GM19035 (cell line): ENCODE results near the gene AKAP3.

ENCODE experiments used
- ATAC-seq: cut with Tn5 transposase; IDR thresholded peaks from one replicate; pipeline ENCODE4 v1.9.1; 2021; ENCODE audit not compliant: unreplicated experiment

Gene AKAP3

DNA sequence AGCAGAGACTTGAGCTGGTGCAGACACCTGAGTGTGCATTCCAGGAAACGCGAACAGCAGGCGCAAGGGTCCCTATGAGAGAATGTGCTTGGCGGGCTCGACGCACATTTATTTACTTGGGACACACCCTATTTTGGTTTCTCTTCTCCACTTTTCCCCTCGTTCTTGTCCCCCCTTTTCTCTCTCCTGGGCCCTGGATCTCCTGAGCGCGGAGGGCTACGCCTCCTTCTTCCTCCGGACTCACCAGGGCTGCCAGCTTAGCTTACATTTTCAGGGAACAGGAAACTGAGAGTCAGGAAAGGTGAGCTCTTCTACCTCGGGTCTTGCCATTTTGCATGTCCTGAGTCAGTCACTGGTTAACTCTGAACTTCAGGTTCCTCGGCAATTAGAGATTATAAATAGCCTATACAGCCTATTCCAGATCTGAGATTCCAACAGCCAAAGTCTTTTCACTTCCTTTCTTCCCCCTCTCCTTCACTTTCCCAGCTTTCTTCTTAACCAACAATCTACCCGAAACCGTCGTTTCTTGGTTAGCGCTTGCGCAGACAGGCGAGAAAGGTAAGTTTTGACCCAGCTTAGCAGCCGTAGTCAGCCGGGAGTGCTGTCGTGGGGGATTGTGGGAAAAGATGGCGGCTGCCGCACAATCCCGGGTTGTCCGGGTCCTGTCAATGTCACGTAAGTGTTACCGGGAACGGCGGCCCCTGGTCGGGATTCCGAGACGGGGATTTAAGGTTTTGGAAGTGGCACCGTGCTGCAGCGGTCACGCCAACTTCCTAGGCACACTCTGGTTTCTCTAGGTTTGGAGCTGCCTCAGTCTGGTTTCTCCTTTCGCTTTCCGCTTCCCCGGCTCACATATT, at the start of gene AKAP3, which contains the start of gene NDUFA9:
TSS of gene AKAP3 (minus strand) at position 551 of the 857 bp plus-strand sequence. CDS start 10,855 bp downstream, outside the sequence.
TSS of gene NDUFA9 (plus strand) at position 614 of the 857 bp plus-strand sequence. CDS start at position 627, 13 bp downstream.
- ATAC-seq, result peak; percentile 91

DNA sequence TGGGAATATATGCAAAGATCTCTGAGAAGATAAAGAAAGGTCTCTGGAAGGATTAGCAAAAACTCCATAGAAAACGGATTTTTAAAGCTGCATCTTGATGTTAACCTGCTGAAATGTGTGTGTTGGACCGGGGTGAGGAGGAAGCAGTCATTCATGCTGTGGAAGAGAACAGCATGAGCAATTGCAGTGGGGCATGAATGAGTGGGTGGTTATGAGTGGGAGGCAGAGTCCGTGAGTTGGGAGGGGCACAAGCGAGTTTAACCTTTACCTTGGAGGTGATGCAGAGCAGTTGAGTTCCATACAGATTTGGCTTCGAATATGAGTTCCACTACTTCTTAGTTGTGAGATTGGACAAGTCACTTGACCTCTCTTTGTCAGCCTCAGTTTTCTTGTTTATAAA, 41.9 kb upstream of the AKAP3 start:
- ATAC-seq, result no peak

DNA sequence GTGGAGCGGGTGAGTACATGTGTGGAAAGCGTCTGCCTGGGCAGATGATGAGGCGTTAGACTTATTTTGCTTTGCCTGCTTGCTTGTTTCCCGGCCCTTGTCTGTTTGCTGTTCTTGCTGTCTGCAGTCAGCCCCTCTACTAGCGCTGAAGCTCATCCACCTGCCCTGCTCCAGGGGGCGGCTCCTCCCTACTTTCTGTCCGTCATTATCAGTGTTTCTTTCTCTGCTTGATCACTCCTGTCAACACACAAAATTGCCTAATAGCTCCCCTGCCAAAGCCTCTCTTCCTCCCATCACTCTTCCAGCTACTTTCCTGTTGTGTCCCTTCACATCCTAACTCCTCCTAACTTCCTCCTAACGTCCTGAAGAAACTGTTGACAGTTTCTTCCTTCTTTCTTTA, 36.5 kb upstream of the AKAP3 start:
- ATAC-seq, result no peak

DNA sequence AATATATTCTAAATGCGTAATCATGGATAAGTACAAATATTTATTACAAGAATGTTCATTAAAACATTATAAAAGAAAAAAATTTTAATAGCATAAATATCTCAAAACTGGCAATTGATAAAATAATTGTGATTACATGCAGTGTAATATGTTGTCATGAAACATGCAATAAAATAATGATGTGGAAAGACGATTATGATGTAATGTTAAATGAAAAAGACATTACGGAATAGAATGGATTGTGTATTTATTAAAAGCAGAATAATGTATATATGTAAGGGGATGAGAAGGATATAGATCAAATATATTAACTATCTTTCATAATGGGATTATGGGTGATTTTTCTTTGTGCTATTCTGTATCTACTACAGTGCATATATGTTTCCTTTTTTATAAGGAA, 32.9 kb upstream of the AKAP3 start:
- no peak for ATAC-seq

DNA sequence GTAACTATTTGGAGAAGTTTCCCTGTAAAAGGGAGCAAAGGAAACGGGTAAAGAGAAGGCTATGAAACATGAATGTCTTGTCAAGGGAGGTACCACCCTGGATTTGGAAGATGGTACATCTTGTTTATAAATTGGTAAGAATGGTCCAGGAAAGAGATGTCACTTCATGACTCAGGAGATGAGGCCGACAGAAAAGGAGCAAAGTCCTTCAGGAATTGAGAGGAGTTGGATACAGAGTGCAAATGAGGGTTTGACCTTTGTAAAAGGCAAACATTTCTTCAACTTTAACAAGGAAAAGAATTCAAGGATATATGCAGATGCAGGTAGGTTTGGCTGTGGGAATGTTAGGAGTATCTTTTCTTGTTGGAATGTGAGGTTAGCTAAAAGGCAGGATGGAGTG, 30.9 kb upstream of the AKAP3 start:
- ATAC-seq, result no peak

DNA sequence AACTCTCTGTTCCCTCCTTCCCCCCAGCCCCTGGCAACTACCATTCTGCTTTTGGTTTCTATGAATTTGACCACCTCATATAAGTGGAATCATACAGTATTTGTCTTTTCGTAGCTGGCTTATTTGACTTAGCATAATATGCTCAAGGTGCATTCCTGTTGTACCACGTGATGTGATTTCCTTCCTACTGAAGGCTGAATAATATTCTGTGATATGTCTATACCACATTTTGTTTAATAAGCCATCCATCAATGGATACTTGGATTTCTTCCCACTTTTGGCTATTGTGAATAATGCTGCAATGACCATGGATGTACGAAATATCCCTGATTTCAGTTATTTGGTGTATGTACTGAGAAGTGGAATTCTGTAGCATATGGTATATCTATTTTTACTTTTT, 16.4 kb upstream of the AKAP3 start:
- no peak for ATAC-seq

DNA sequence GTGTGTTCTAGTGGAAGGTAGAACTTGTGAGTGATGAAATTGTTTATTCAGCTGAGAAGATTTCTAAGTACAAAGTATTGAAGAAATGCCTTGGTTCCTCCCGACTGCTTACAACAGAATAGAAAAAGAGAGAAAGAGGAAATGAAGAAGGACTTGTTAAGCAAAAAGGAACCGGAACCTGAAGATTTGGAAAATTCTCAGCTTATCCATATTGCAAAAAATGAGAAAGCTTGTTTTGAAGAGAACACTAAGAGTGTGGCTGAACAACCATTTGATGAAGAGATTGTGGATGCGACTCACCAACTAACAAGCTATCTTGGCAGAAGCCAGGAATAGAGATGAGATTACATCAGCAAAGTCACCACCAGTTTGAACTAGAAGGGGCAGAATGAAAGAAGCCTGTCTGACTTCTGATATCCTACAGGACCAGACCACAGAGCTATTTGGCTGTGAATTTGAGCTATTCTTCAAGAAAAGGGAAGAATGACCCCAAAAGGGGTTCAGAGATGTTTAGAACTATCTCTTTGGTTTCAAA, 15.2 kb upstream of the AKAP3 start:
- no peak for ATAC-seq

DNA sequence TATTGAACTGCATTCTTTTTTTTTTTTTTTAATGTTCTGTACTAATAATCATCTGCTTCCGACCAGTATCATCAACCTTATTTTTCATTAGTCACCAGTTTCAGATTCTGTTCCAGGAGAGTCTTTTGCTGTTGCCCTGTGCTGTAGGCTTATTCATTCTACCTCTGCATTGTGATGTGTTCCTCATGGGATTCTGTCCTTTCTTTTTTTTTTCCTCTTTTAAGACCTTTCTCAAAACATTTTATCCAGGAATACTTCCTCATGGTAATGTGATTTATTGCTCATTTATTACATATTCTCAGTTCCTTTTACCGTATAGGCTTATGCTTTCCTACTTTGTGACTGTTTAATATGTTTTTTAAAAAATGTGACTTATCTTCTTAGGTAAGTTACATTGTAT, 4.8 kb upstream of the AKAP3 start:
- ATAC-seq, result no peak

DNA sequence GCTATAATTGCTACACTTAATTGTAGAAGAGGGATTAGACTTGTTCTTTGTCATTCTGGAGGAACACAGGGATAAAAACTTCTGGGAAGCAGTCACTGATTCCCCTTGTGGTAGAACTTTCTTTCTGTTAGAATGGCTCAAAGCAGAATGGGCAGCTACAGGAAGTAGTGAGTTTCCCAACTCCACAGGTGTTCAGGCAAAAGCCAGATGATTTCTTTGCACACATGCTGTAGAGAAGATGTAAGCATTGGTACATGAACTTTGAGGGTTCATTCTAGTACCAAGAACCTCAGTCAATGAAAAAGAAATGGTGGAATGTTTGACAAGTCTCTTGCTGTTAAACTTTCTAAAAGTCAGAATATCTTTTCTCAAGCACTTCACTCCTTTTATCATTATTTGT, 4.4 kb upstream of the AKAP3 start:
- no peak for ATAC-seq

DNA sequence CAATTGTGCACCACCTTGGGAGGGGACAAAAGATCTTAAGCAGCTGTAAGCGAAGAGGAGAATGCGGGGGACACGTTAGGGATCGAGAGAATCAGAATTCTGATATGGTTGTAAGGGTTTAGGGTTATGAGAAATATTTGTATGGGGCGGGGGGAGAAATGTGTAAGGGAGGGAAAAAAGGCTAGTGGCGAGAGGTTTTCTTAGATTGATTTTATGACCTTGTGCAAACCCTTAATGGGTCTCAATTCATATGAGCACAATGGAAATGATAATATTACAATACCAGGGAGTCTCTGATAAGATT, 459 bp upstream of the AKAP3 start:
- no peak for ATAC-seq

DNA sequence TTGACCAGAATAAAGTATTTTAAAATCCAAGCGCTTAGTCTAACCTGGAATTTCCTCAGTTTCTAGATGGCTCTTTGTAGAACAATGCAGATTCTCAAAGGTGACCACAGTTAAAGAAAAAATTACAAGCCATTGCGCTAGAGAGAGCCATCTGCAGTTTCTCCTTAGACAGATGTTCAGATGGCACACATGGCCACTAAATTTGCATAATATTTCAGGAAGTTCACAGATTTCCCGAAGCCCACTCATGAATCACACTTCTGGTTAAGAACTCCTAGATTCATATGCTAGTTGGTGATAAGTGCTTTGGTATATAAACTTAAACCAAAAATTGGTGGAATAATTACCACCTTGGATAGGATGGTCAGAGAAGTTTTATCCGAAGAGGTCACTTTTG, 749 bp downstream of the AKAP3 start:
- ATAC-seq, result no peak

DNA sequence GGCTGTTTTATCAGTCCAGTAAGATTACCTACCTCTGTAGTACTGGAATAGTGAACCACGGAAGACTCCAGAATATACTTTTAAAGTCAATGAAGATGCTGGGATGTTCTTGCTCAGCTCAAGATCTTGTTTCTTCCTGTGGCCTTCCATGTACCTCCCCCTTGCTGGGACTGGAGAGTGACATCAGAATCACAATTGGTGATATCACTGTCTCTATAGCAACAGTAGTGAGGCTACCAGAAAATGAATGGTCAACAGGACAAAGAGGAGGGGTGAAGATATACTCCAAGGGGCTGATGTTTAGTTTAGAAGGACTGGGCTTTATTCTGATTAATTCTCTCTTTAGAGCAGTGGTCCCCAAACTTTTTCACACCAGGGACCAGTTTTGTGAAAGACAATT, 3.8 kb downstream of the AKAP3 start:
- ATAC-seq, result no peak

DNA sequence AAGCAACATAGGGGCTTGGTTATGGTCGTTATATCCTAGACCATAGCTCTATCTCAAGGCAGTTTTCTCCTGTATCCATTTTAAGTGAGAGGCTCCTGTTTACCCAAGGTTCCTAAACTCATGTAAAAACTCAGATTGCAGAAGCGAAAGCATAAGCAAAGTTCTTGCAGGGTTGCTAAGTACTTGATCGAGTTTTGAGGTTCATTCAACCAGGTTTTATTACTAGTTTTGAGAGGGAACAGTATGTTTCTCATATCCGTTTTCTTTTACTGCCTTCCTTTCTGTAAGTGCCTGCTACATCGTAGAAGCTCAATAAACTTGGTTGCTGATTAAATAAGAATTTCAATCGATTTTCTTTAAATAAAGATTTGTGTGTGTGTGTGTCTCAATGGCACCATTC, 5.1 kb downstream of the AKAP3 start:
- no peak for ATAC-seq

DNA sequence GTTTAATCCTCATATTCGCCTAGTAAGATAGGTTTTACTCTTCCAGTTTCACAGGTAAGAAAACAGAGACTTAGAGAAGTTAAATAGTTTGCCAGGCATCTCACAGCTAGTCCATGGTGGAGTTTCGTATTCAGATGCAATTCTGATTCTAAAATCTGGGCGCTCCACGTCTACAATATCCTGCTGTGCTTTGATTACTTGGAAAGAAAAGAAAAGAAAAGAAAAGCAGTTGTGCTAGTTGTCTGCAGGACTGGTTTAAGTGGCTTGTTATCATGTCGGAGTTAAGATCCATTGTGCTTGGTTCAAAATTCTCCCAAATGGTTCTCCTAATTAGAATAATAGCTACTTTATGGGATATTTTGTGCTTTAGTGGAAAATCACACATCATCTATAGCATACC, 18.6 kb downstream of the AKAP3 start:
- no peak for ATAC-seq

DNA sequence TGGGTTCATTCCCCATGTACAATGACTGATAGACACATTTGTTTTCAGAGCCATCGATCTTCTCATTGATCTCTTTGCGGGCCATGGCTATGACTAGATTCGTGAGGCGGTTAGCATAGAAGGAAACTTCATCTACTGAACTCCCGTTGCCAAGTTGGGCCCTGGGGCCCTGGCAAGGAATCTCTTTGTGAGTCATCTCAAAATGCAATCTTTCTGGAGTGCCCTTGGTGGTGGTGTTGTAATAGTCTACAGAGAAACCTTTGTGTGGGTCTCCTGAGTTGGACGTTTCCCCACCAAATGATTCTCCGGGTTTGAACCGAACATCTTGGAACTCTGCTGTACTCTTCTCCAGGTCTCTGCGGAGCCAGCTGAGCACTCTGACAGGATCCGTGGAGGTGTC, 20.4 kb downstream of the AKAP3 start:
- ATAC-seq, result no peak

DNA sequence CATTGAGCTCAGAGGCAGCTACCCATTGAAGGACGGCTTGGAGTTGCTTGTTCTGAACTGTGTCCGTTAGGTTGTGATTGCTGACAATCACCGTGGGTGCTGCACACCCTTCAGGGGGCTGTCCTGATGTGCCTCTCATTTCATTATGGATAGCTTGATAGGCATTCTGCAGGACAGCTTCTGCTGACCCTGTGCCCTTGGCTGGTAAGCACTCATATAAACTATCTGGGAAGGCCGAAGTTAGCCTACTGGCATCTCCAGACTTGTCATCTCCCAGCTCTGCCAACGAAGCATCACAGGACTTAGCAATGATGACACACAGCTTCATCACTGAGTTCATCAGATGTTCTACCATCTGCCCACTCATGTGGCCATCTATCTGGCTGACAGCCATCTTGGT, 22.3 kb downstream of the AKAP3 start:
- no peak for ATAC-seq

DNA sequence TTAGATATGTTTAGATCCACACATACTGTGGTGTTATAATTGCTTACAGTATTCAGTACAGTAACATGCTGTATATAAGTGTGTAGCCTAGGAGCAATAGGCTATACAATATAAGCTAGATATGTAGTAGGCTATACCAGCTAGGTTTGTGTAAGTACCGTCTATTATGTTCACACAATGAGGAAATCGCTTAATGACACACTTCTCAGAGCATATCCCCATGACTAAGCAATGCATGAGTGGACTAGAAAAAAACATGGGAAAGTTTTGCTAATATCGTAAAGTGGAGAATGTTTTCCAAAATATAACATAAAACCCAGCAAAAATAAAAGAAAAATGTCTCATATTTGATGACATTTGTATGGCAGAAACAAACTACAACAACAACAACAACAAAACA, 27.3 kb downstream of the AKAP3 start:
- no peak for ATAC-seq

DNA sequence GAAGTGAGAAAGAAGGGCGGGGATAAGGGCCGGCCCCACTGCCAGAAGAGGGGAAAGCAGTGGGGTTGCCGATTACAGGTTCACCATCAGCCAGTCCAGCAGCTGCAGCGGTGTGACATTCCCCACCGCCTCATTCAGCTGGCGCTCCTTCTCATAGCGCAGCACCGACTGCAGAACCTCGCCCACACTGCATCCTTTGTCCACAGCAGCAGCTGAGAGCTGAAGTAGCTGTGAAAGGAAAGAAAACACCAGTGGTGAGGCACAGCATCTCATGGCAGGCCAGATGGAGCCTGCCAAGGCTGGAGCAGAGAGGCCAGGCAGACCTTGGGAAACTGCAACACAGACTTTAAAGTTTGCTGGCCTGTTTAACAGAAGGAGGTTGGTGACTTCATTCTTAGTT, 33.2 kb downstream of the AKAP3 start:
- ATAC-seq, result no peak

DNA sequence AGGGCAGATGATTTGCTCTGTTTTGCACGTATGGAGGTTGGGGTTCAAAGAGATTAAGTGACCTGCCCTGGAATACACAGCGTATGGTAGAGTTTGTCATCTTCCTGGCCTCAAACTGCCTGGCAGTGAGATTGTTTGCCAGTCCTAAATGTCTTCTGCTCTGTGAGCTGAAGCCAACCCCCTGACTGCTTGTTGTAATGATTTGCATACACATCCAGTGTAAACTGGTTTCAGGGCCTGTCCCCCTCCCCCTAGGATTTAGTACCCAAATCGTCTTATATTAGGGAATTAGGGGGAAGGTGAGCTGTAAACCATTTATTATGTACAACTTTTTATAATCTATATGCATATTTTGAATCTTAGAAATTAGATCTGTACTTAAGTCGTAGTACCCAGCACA, 38.4 kb downstream of the AKAP3 start:
- ATAC-seq, result no peak

DNA sequence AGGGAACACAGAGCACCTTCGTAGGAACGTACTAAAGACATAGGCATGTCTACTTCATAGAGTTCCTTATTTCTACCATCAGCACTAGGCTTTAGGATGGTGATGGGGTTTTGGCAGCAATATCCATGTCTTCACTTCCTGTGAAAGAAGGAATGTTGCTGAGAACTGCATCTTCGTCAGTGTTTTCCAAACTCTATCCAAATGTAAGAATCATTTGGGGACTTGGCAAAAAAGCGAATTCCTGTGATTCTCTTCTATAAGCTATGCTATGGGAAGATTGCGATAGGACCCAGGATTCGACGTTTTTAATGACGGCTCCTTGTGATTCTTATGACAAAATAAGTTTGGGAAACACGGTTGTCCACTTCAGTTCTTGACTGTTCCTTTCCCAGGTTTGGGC, 39.8 kb downstream of the AKAP3 start:
- ATAC-seq, result no peak

DNA sequence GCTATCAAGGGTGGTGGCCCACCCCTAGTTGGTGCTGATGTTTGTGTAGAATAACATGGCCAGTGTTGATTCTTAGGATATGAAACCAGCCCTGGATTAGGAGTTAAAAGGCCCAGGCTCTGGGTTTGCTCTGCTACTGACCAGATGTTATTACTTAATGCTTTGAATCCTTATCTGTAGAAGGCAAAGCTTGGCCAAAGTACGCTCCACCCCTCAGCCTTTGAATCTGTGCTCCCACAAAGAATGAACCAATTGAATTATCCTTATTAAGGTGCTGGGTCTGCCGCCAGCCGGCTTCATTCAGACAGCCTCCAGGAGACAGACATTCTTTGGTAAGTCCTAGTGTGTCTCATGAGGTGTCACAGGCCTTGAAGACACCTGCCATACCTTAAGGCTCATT, 41.8 kb downstream of the AKAP3 start:
- ATAC-seq, result no peak

DNA sequence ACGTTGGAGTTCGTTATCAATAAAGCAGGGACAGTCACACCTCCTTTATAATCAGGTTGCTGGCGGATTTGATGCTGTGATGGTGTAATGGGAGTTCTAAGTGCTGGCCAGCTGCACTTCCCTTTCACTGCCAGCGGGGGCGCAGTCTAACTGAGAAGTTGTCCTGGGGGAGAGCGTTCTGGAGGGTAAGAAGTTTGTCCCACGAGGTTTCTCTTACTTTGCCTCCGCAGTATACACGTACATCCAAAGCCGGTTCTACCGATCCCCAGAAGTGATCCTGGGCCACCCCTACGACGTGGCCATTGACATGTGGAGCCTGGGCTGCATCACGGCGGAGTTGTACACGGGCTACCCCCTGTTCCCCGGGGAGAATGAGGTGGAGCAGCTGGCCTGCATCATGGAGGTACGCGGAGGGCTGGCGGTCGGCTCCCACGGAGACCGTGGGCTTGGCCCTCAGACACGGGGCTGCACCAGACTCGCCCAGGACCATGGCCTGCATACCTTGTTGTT, 44.1 kb downstream of the AKAP3 start:
- peak; percentile 93 for ATAC-seq

DNA sequence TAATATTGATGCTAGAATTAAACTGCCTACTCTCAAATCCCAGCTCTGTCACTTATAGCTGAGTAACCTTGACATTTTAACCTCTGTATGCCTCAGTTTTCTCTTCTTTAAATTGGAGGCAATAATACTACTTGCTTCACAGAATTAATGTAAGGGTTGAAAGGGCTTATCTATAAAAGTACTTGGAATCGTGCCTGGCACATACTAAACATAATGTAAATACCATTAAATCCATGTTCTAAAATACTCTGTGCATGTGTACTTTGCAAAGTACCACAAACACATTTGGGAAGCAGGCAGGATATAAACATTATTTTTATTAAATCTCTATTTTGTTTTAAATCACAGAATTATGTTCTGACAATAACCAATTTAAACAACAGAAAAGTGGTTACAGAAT, 44.9 kb downstream of the AKAP3 start:
- no peak for ATAC-seq
